OCI-LY7 (cell line): ENCODE results near the gene CCDC179.

ENCODE experiments used
- EZH2phosphoT487 ChIP-seq: fragments of 200-600 bp; sonication (generic); IDR thresholded peaks from 2 replicates; pipeline ENCODE4 v1.6.1; 2018; ENCODE audit warnings: low read depth, borderline replicate concordance, mild to moderate bottlenecking, mixed run types, antibody characterized with exemption, low read length, moderate library complexity, mixed read lengths
- TF ChIP-seq, protein P1 (sequence below): fragments of 200-600 bp; sonication (generic); conservative IDR thresholded peaks from 2 replicates; pipeline ENCODE4 v1.5.1; 2014; ENCODE audit warnings: mild to moderate bottlenecking, antibody characterized with exemption, low read length, moderate library complexity, mixed read lengths

- TF ChIP-seq, protein P1, sequence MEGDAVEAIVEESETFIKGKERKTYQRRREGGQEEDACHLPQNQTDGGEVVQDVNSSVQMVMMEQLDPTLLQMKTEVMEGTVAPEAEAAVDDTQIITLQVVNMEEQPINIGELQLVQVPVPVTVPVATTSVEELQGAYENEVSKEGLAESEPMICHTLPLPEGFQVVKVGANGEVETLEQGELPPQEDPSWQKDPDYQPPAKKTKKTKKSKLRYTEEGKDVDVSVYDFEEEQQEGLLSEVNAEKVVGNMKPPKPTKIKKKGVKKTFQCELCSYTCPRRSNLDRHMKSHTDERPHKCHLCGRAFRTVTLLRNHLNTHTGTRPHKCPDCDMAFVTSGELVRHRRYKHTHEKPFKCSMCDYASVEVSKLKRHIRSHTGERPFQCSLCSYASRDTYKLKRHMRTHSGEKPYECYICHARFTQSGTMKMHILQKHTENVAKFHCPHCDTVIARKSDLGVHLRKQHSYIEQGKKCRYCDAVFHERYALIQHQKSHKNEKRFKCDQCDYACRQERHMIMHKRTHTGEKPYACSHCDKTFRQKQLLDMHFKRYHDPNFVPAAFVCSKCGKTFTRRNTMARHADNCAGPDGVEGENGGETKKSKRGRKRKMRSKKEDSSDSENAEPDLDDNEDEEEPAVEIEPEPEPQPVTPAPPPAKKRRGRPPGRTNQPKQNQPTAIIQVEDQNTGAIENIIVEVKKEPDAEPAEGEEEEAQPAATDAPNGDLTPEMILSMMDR: no peak
- TF ChIP-seq EZH2phosphoT487: no peak
Observed at GRCh38 chr11:22809893-22810292, 50.4 kb downstream of the CCDC179 start.
